Hepatic stellate cell (primary cell): ENCODE results near the gene NOM1.

Source experiments
- DNase-seq: peaks from one replicate; pipeline ENCODE4 v3.0.0; 2011; ENCODE audit warnings: low spot score

The NOM1 gene

GRCh38 chr7:157005456-157006204, 56.1 kb downstream of the NOM1 start:
- DNase-seq: no peak

GRCh38 chr7:157006205-157006747, 56.8 kb downstream of the NOM1 start:
- no peak for DNase-seq

GRCh38 chr7:157006829-157007469, 57.4 kb downstream of the NOM1 start:
- no peak for DNase-seq

GRCh38 chr7:157007470-157008066, 58.1 kb downstream of the NOM1 start:
- no peak for DNase-seq

GRCh38 chr7:157008206-157009169, 59.0 kb downstream of the NOM1 start:
- no peak for DNase-seq

GRCh38 chr7:157009170-157009777, 59.8 kb downstream of the NOM1 start:
- DNase-seq: no peak

- DNase-seq: no peak
These were observed 60.5 kb downstream of the NOM1 start for GRCh38 chr7:157009778-157010587.

GRCh38 chr7:157010588-157011332, 61.2 kb downstream of the NOM1 start, which contains the start of gene MNX1:
MNX1 (minus strand) TSS chr7:157010663; CDS start chr7:157010350, 313 bp downstream.
- no peak for DNase-seq

GRCh38 chr7:157011333-157012112, 62.0 kb downstream of the NOM1 start:
- DNase-seq: no peak

- no peak for DNase-seq
These were observed 62.6 kb downstream of the NOM1 start for GRCh38 chr7:157012113-157012547.

- no peak for DNase-seq
These were observed 63.6 kb downstream of the NOM1 start for GRCh38 chr7:157013101-157013500.

GRCh38 chr7:157013602-157014549, 64.4 kb downstream of the NOM1 start:
- no peak for DNase-seq

- no peak for DNase-seq
These were observed 65.4 kb downstream of the NOM1 start for GRCh38 chr7:157014635-157015555.

GRCh38 chr7:157016024-157016351, 66.5 kb downstream of the NOM1 start:
- no peak for DNase-seq

GRCh38 chr7:157016352-157017041, 67.0 kb downstream of the NOM1 start:
- no peak for DNase-seq

- no peak for DNase-seq
These were observed 67.6 kb downstream of the NOM1 start for GRCh38 chr7:157017149-157017548.
